Measurements from ENCODE around the gene CAPN2. TPM values are rescaled to one million over a fixed set of nuclear protein-coding genes. Genes with fewer than 3 reads are reported as not detected.

CAPN2 gene
- total RNA-seq, 1 experiment from 2014 or later = 75.9 TPM

- peak; percentile 95 for DNase-seq (ENCODE audit: low read depth, low spot score)
- in situ Hi-C loops (cut with HindIII; ENCODE audit: low pct_unique_long_range_greater_than_20kb, low sequenced_read_pairs) = no loop called here
These were observed 52.8 kb downstream of the CAPN2 start for GRCh38 chr1:223765036-223765718.

DNA sequence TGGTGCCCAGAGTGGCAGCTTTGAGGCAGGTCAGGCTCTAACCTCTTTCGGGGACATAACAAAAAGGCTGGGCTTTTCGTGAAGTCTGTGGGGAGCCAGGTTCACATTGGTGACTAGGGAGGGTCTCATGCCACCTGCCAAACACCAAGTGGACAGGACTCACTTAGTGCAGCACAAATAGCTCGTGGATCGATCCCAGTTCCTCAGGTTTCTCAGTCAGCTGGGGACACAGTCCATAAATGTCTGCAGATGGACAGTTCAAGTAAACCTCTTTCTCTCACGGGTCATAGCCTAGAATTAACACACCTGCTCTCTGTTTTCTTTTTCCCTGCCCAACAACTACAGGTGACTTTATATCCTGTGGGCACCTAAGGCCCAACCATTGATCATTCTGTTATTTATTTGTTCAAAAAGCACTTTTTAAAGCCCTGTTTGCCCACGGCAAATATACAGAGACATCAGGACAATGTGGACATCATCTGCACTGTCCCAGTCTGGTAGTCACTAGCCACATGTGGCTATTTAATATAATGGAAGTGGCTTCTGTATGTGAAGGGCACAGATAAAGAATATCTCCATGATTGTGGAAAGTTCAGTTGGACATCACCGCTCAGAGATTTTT, 53.5 kb downstream of the CAPN2 start:
- DNase-seq (ENCODE audit: low read depth, low spot score) = no peak
- in situ Hi-C loops (cut with HindIII; ENCODE audit: low pct_unique_long_range_greater_than_20kb, low sequenced_read_pairs) = no loop called here

DNA sequence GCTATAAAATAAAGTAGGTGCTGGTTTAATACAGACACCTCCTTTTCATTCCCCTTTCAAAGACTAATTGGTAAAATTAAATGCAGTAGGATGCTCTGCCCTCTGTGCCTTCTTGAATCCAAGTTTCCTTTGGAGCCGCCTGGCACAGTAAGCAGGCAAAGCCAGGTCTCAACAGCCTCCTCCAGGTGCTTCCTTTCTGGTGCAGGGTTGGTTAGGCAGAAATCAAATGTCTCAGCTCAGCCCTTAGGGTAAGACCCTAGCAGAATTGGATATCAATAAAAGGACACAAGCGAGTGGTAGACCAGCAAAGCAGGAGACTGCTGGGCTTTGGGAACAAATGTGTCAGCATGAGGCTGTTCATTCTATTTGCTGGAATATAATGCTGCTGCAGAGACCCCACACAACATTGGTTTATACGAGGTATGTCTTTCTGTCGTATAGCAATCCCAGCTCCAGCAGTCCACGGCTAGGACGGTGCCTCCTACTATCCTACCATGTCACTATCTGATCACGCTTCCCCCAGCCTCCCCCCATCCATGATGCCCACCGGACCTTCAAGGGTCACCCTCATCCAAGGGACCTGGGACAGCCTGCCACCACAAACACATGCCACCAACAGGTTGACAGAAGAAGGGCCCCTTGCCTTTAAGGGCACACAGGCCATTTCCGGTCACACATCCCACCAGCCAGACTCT, 58.4 kb downstream of the CAPN2 start:
- DNase-seq (ENCODE audit: low read depth, low spot score) = no peak
- in situ Hi-C loops (cut with HindIII; ENCODE audit: low pct_unique_long_range_greater_than_20kb, low sequenced_read_pairs) = no loop called here

DNA sequence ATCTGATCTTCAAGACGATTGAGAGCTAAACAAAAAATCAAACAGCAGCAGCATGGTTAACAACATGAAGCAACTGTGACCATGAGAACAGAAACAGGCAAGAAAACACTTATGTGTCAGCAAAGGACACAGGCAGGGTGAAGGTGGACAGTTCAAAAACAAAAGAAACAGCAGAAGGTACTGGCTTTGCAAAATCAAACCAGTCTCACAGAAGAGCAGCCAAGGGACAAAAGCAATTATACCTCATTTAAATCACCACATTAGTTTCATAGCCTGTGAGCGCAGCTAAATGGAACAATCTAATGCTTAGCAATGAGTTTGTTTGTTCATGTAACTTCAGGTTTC, 59.1 kb downstream of the CAPN2 start:
- in situ Hi-C loops (cut with HindIII; ENCODE audit: low pct_unique_long_range_greater_than_20kb, low sequenced_read_pairs) = no loop called here
- no peak for DNase-seq (ENCODE audit: low read depth, low spot score)

GRCh38 chr1:223771814-223772770, 59.8 kb downstream of the CAPN2 start:
- in situ Hi-C loops (cut with HindIII; ENCODE audit: low pct_unique_long_range_greater_than_20kb, low sequenced_read_pairs) = no loop called here
- peak; percentile 25 for DNase-seq (ENCODE audit: low read depth, low spot score)

DNA sequence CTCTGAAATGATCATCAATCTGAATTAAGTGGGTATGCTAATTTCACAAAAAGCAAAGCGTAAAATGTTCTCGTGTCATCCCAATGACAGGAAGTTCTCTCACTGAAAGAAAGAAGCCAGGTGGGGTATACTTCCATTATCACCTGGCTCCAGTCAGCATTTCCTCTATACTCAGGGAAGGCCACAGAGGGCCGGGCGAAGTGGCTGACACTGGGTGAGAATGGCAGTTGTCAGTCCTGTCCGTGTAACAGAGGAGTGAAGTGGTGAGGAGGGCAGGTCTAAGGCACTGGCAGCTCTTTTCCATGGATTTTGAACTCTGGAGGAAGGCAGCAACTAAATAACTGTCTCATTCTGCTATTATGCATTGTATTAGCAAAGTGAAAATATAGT, 60.4 kb downstream of the CAPN2 start:
- in situ Hi-C loops (cut with HindIII; ENCODE audit: low pct_unique_long_range_greater_than_20kb, low sequenced_read_pairs) = no loop called here
- no peak for DNase-seq (ENCODE audit: low read depth, low spot score)

GRCh38 chr1:223774134-223774814, 61.9 kb downstream of the CAPN2 start:
- in situ Hi-C loops (cut with HindIII; ENCODE audit: low pct_unique_long_range_greater_than_20kb, low sequenced_read_pairs) = no loop called here
- DNase-seq (ENCODE audit: low read depth, low spot score) = no peak

- in situ Hi-C loops (cut with HindIII; ENCODE audit: low pct_unique_long_range_greater_than_20kb, low sequenced_read_pairs) = no loop called here
These were observed 62.7 kb downstream of the CAPN2 start for GRCh38 chr1:223775054-223775453.

GRCh38 chr1:223775711-223776074, 63.4 kb downstream of the CAPN2 start:
- in situ Hi-C loops (cut with HindIII; ENCODE audit: low pct_unique_long_range_greater_than_20kb, low sequenced_read_pairs) = no loop called here
- no peak for DNase-seq (ENCODE audit: low read depth, low spot score)

More at GRCh38 chr1:223775054-223775453, 62.7 kb downstream of the CAPN2 start:
- no peak for DNase-seq (ENCODE audit: low read depth, low spot score)

- DNase-seq (ENCODE audit: low read depth, low spot score) = peak; percentile 19
- in situ Hi-C loops (cut with HindIII; ENCODE audit: low pct_unique_long_range_greater_than_20kb, low sequenced_read_pairs) = no loop called here
These were observed 63.9 kb downstream of the CAPN2 start for GRCh38 chr1:223776075-223776814.

DNA sequence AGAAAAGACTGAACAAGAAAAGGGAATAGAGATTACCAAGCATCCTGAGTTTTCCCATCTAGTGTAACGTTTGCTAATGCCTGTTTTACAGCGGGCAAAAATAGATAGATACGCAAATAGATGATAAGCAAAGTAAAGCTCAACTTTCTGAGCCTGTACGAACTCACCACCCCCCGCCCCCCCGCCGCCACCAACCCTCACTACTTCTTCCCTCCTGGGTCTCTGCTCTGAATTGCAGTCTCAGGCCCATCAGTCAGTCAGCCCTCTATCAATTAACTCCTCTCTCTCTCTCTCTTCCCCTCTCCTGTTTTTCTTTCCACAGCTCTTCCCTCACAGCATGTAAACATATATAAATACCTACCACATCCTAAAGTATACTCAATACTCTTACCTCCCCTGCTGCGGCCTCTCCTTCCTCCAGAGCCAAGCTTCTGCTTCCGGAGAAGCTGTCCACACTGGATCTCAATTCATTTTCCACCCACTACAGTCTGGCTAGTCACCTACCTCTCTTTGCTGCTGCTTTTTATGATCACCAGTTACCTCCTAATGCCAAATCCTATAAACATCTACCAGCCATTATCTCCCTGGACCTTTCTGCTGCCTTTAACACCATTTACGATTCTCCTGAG, 64.6 kb downstream of the CAPN2 start:
- no peak for DNase-seq (ENCODE audit: low read depth, low spot score)
- in situ Hi-C loops (cut with HindIII; ENCODE audit: low pct_unique_long_range_greater_than_20kb, low sequenced_read_pairs) = no loop called here

DNA sequence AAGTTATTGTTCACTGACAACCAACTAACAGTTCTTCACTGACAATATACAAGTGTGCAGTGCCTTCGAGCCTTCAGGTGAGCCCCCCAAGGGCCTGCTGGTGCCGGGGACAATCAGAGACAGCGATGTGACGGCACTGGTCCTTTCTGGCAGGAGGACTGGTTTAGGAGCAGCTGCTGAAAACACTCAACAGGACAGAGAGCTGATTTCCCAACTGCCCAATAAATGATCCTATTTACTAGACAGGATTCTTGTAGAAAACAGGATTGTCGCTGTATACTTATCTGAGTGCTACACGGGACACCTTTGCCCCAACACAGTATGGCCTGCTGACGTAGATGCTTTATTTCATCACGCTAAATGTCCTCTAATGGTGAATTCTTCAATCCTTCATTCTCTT, 68.0 kb downstream of the CAPN2 start:
- DNase-seq (ENCODE audit: low read depth, low spot score) = no peak
- in situ Hi-C loops (cut with HindIII; ENCODE audit: low pct_unique_long_range_greater_than_20kb, low sequenced_read_pairs) = no loop called here

DNA sequence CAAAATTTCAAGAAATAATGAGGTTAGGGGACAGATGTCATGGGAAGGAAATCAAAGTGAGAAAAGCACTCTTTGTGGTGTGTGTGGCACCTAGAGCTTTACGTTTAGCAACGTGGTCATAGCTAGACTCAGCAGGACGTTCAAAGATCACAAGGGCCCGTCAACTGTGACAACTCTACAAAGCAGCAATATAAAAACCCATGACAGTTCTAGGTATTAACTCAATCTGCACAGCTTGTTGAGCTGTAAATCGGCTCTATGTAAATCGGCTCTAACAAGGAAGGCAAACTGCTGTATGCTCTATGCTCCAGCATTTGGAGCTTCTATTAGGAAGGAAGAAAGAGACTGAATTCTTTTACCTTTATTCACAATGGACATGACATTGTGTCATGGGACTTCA, 68.6 kb downstream of the CAPN2 start:
- no peak for DNase-seq (ENCODE audit: low read depth, low spot score)
- in situ Hi-C loops (cut with HindIII; ENCODE audit: low pct_unique_long_range_greater_than_20kb, low sequenced_read_pairs) = no loop called here

DNA sequence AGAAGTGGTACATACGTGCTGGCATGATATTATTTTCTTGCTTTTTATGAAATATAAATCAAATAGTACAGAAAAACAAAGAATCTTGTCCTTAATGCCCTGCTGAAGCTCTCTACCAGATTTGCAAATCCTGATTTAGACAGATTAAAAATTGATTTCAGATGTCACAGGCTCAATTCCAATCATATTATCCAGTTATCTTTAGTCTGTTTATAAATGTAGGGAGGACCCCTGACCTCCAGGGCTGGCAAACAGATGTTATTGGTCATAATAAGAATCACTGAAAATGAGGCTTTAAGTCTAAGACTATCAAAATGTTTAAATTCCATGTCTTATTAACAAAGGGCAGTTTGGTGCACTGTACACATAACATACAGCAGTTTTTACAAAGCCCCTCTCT, 71.3 kb downstream of the CAPN2 start:
- in situ Hi-C loops (cut with HindIII; ENCODE audit: low pct_unique_long_range_greater_than_20kb, low sequenced_read_pairs) = no loop called here

GRCh38 chr1:223784541-223784940, 72.2 kb downstream of the CAPN2 start:
- DNase-seq (ENCODE audit: low read depth, low spot score) = no peak
- in situ Hi-C loops (cut with HindIII; ENCODE audit: low pct_unique_long_range_greater_than_20kb, low sequenced_read_pairs) = no loop called here

More for the DNA sequence above, 71.3 kb downstream of the CAPN2 start:
- no peak for DNase-seq (ENCODE audit: low read depth, low spot score)

DNA sequence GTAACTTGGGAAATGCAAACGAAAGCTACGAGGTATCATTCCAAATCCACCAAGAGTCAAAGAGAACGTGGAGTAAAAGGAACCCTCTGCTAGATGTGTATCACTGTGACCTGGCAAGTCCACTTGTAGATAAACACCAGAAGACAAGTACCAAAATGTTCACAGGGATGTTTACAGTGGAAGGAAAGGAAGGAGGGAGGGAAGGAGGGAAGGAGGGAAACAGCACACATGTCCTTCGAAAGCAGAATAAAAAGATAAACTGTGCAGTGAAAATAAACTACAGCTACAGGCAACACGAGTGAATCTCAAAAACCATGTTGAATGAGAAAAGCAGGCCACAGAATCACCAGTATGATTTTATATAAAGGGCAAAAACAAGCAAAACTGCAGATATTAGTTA, 73.5 kb downstream of the CAPN2 start:
- in situ Hi-C loops (cut with HindIII; ENCODE audit: low pct_unique_long_range_greater_than_20kb, low sequenced_read_pairs) = no loop called here

More for the DNA sequence above, 73.5 kb downstream of the CAPN2 start:
- no peak for DNase-seq (ENCODE audit: low read depth, low spot score)

Data from SK-MEL-5 (cell line).